Testis (tissue), 2 donors: ENCODE measurements around the gene LDLRAD4.

ENCODE experiments used
- CTCF ChIP-seq, 3 experiments: fragments of 450-650 bp in 2 of 3; fragments of 200-600 bp in 1 of 3; sonication (generic) in 1 of 3; IDR thresholded peaks; one replicate each; pipeline ENCODE4 v1.5.1; 2016 to 2019; ENCODE audit warnings: antibody characterized with exemption in 3 of 3, mild to moderate bottlenecking in 2 of 3, moderate library complexity in 1 of 3
- POLR2A ChIP-seq: fragments of 450-650 bp; IDR thresholded peaks from one replicate; pipeline ENCODE4 v1.6.1; 2017; ENCODE audit warnings: antibody characterized with exemption, mild to moderate bottlenecking, moderate library complexity

GRCh38 chr18:13564579-13564978 lies 346.0 kb downstream of the LDLRAD4 start:
- TF ChIP-seq CTCF (IDR thresholded peaks at IDR 0.05) (no peak), POLR2A (no peak)
